WERI-Rb-1 (cell line): Measurements from ENCODE around the gene VWA1.
"Not testable (repeated sequence)": the region's sequence is repeated elsewhere in the genome, so short reads cannot be mapped to it uniquely, and the experiment has no call there.

Source experiments
- DNase-seq: peaks from one replicate; pipeline ENCODE4 v3.0.0-alpha.2; 2020
- H3K27ac ChIP-seq: fragments of 250-450 bp; sonication (Bioruptor Pico); 2 replicates; pipeline ENCODE4 v1.5.1; 2020; ENCODE audit warnings: mild to moderate bottlenecking, moderate library complexity
- H3K27me3 ChIP-seq: fragments of 250-450 bp; sonication (Bioruptor Pico); 2 replicates; pipeline ENCODE4 v1.5.1; 2021; ENCODE audit warnings: mild to moderate bottlenecking, low read depth, moderate library complexity; ENCODE audit not compliant: insufficient read depth, severe bottlenecking
- H3K36me3 ChIP-seq: fragments of 250-450 bp; sonication (Bioruptor Pico); 2 replicates; pipeline ENCODE4 v1.5.1; 2020; ENCODE audit warnings: mild to moderate bottlenecking, moderate library complexity
- H3K4me3 ChIP-seq: 2 replicates; pipeline ENCODE4 v1.5.1; 2011; ENCODE audit warnings: low read depth, mild to moderate bottlenecking, control low read depth, low read length
- H3K9me3 ChIP-seq: fragments of 250-450 bp; sonication (Bioruptor Pico); 2 replicates; pipeline ENCODE4 v1.5.1; 2021; ENCODE audit warnings: mild to moderate bottlenecking, moderate library complexity; ENCODE audit not compliant: severe bottlenecking
- CTCF ChIP-seq: IDR thresholded peaks from 2 replicates; pipeline ENCODE4 v1.5.1; 2011; ENCODE audit warnings: low read depth, mild to moderate bottlenecking, control low read depth, inconsistent platforms, low read length

The VWA1 gene

GRCh38 chr1:1479547-1480487 lies 44.3 kb downstream of the VWA1 start:
- Histone ChIP-seq H3K27ac (no peak overlapping the region), H3K36me3 (peaks cover 49% of the 10 kb centered on the region), H3K9me3 (no peaks in the 10 kb centered on the region), H3K27me3 (no peaks in the 10 kb centered on the region), H3K4me3 (no peak overlapping the region)
- no peak for TF ChIP-seq CTCF
- no peak for DNase-seq

- not testable (repeated sequence) for H3K27ac ChIP-seq, H3K4me3 ChIP-seq, H3K9me3 ChIP-seq, DNase-seq, H3K27me3 ChIP-seq
- peaks cover 49% of the 10 kb centered on the region for H3K36me3 ChIP-seq
Measured at GRCh38 chr1:1480488-1480867, 45.0 kb downstream of the VWA1 start.

GRCh38 chr1:1481811-1482210 lies 46.3 kb downstream of the VWA1 start:
- H3K9me3 ChIP-seq, DNase-seq, H3K4me3 ChIP-seq, H3K27me3 ChIP-seq, H3K27ac ChIP-seq: not testable (repeated sequence)
- H3K36me3 ChIP-seq = peaks cover 46% of the 10 kb centered on the region

GRCh38 chr1:1482856-1483255 lies 47.4 kb downstream of the VWA1 start:
- Histone ChIP-seq H3K36me3 (peaks cover 39% of the 10 kb centered on the region), H3K27me3 (no peaks in the 10 kb centered on the region), H3K4me3 (no peak overlapping the region), H3K9me3 (no peaks in the 10 kb centered on the region), H3K27ac (no peak overlapping the region)
- no peak for TF ChIP-seq CTCF
- no peak for DNase-seq

- no peak for TF ChIP-seq CTCF
- Histone ChIP-seq H3K27ac (no peak overlapping the region), H3K9me3 (no peaks in the 10 kb centered on the region), H3K4me3 (no peak overlapping the region), H3K36me3 (peaks cover 41% of the 10 kb centered on the region), H3K27me3 (no peaks in the 10 kb centered on the region)
- no peak for DNase-seq
Measured at GRCh38 chr1:1483714-1484113, 48.2 kb downstream of the VWA1 start.

GRCh38 chr1:1484976-1485750 lies 49.7 kb downstream of the VWA1 start:
- H3K4me3 ChIP-seq, H3K27me3 ChIP-seq, H3K27ac ChIP-seq, H3K9me3 ChIP-seq, DNase-seq: not testable (repeated sequence)
- peaks cover 48% of the 10 kb centered on the region for H3K36me3 ChIP-seq

- peaks cover 55% of the 10 kb centered on the region for H3K36me3 ChIP-seq
- not testable (repeated sequence) for H3K27ac ChIP-seq, H3K9me3 ChIP-seq, H3K27me3 ChIP-seq, H3K4me3 ChIP-seq, DNase-seq
Measured at GRCh38 chr1:1485755-1486317, 50.3 kb downstream of the VWA1 start.
